Fibroblast of skin of right biceps (primary cell): ENCODE results near the gene HECW1.

Experiments
- DNase-seq: peaks from one replicate; pipeline ENCODE4 v3.0.0-alpha.2; 2013

The HECW1 gene

GRCh38 chr7:43276547-43276946 lies 164.1 kb downstream of the HECW1 start:
- DNase-seq = no peak

DNA sequence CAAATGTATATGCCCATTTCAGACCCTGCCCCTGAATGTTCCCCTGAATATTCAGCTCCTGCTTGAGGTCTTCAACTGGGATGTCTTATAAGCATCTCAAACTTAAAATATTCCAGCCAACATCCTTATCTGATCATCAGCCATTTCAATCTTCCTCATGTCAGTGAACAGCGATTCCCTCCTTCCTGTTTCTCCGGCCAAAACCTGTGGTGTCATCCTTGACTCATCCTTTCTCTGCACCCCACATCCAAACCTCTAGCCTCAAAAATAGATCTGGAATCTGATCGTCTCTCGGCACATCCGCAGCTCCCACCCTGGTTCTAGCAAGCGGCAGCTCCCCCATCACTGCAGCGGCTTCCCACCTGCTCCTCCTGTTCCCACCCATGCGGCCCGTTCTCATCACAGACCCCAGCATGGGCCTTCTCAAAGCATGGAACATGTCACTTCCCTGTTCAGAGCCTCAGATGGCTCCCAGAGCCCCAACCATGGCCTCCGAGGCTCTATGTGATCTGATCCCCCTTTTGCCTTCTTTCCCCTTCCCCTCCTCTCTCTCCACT lies 165.7 kb downstream of the HECW1 start:
- peak; percentile 47 for DNase-seq

- no peak for DNase-seq
Observed at GRCh38 chr7:43281268-43281667, 168.8 kb downstream of the HECW1 start.

DNA sequence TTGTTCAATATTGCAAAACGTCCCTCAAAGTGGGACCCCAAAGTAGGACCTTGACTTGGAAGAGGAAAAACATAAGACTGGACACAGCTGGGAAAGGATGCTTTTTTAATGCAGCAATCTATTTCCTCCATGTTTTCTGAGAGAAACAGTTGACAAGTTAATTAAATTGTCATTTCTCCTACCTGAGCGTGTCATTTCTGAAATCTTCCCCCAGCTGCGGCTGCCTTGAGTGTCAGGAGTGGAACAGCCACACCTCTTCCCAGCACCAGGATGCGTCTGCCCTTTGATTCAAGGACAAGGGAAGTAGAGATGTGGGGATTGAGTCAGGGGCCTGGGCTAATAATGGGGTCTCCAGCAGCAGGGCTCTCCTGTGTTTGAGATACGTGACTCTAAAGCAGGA lies 171.3 kb downstream of the HECW1 start:
- no peak for DNase-seq

DNA sequence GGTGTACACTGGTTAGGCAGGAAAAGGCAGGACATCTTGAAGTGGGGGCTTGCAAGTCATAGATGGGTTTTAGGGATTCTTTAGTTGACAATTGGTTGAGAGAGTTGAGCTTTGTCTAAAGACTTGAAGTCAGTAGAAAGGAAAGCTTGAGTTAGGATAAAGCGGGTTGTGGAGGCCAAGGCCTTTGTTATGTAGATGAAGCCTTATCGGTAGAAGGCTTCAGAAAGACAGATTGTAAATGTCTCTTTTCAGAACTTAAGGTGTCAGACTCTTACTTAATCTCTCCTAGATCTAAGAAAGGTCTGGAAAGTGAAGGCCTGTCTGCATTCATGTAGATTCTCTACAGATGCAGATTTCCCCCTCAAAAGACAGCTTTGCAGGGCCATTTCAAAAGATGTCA lies 177.4 kb downstream of the HECW1 start:
- DNase-seq = no peak

- DNase-seq = no peak
Observed at GRCh38 chr7:43290978-43291377, 178.5 kb downstream of the HECW1 start.

GRCh38 chr7:43291789-43292188 lies 179.3 kb downstream of the HECW1 start:
- no peak for DNase-seq

- DNase-seq = no peak
Observed at GRCh38 chr7:43292384-43292783, 179.9 kb downstream of the HECW1 start.

- peak; percentile 86 for DNase-seq
Observed at GRCh38 chr7:43294080-43294630, 181.7 kb downstream of the HECW1 start.

- no peak for DNase-seq
Observed at GRCh38 chr7:43295429-43295828, 183.0 kb downstream of the HECW1 start.

- no peak for DNase-seq
Observed at GRCh38 chr7:43296306-43296705, 183.9 kb downstream of the HECW1 start.

- DNase-seq = no peak
Observed at GRCh38 chr7:43298617-43299016, 186.2 kb downstream of the HECW1 start.

- no peak for DNase-seq
Observed at GRCh38 chr7:43300121-43300520, 187.7 kb downstream of the HECW1 start.

DNA sequence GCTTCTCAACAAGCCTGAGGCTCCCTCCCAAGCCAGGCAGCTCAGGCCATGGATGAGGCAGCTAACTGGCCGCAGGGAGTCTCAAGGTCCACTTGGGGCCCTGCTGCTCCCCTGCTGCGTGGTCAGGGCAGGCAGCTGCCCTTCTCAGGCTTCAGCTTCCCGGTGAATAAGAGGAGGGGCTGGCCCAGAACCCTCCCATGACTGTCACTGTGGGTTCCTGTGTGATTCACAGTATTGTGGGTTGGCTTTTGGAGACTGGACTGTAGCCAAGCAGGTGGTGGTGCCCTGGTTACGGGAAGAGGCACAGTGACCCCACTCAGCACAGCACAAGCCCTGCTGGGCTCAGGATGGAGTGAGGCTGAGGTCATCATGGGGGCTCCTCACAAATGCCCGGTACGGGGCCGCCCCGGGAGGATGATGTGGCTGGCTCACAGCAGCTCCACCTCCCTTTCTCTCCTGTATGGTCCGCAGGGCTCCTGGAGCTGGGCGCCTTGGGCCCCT lies 189.8 kb downstream of the HECW1 start:
- peak; percentile 64 for DNase-seq

DNA sequence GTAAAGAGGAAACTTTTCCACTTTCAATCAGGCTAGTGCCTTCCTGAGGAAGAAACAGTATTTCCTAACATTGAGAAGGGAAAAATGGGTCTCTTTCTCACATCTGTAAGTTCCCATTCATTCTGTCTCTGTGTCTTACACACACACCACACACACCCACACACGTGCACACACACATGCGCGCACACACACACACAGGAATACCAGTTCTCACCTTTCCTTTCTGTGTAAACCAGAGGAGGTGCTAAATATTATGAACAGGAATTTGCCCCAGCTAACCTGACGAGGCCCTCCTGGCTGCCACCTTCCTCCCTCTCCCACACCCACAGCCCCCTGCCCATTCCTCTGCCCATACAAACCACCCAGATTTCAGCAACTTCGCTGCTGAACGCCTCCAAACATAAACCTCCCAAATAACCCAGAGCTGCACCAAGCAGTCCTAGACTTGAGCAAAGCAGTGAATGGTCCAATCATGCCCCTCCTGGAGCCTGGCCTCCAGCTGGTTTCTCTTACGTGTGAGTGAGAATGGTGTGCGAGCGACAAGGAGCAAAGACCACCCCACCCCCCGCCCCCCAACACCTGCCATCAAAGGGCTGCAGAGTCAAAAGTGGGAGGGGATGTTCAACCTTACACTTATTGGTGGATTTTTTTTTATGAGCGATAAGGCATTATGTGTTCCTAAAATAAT lies 190.5 kb downstream of the HECW1 start:
- no peak for DNase-seq

DNA sequence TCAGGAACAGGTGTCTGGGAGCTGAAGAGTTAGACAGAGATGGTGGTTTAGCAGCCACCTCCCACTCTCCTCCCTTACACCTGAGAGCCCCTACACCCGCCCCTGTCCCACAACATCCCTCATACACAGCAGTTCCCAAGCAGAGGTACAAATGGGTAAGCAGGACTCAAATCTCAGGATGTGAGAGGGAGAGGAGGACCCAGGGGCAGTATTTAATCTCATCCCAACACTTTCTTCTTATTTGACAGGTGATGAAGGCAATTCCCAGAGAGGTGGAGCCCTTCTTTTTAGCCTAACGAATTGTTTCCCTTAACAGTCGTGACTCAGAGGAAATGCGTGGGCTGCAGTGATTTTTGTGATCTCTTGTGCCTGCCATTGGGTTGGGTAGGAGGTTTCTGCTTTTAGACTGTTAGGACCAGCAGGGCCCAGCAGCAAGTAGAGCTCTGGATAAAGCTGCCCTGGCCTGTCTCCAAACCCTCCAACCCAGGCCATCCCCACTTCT lies 191.3 kb downstream of the HECW1 start:
- peak; percentile 9 for DNase-seq

GRCh38 chr7:43306404-43306803 lies 194.0 kb downstream of the HECW1 start:
- no peak for DNase-seq

DNA sequence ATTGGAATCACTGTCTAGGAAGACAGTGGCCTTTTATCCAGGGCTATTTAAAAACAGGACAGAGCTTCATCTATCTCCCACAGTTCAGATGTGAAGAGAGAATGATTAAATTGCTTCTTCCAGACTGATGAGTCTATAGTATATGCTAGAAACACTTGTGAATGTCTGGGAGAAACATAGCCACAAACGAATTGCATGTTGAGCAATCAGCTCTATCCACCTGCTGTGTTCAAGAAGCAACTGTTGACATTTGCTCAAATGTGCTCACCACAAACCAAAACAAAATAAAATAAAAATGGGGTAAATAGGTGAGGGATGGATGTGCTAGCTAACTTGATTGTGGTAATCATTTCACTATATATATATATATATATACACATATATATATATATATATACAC lies 195.1 kb downstream of the HECW1 start:
- DNase-seq = no peak

GRCh38 chr7:43308913-43309705 lies 196.7 kb downstream of the HECW1 start:
- no peak for DNase-seq

DNA sequence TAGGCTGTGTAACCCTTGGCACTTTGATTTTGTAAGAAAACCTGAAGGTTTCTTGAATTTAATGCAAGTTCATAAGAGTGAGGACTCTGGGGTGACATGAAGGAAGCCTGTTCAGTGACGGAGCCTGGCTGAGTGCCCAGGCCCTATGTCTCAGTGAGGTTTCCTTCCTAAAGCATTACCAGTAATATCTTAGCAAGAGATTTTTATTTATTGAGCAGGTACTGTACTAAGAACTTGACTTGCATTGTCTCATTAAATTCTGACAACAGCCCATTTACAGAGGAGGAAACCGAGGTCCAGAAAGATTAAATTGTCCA lies 197.2 kb downstream of the HECW1 start:
- no peak for DNase-seq

DNA sequence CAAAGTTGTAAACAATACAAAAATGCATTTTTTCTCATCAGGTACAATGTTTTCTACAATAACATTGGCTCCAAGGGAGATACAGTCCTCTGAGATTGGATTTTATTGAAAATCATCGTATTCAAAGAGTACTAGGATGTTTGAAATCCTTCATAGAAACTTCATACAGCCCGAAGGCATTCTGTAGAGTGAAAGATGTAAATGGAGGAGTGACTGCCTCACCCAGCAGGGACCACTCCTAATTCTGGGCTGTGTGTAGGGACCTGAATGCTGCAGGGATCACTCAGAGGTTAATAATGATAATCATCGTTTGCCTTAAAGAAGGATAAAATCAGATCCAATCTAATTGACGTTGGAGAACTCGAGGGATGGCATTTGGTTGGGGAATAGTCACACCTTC lies 198.6 kb downstream of the HECW1 start:
- no peak for DNase-seq

GRCh38 chr7:43311694-43312093 lies 199.2 kb downstream of the HECW1 start:
- no peak for DNase-seq

DNA sequence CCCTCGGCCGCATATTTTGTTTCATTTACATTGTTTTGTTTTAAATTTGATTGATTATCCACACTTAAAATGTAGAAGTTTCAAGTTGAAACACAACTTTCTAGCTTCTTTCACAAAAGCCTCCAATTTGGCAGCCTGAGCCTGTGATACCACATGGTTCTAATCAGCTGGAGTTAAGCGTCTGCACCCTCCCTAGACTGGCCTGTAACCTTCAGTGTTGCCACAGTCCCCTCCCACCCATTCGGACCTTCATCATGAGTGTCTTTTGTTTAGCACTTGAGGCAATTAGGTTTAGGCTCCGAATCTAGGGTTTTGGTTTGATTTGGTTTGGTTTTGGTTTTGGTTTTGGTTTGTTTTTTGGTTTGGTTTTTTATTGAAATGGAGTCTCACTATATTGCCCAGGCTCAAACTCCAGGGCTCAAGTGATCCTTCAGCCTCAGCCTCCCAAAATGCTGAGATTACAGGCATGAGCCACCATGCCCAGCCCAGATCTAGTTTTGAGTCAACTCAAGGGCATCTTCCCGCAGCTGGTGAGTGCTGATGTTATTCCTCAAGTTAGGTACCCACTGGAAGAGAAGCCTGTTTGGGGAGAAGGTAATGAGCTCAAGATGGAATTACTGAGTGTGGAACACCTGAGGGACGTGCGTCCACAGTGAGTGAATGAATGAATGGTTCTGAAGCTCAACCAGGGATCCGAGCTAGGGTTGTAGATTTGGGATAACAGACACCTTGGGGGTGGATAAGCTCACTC lies 201.4 kb downstream of the HECW1 start:
- DNase-seq = no peak
